GM12878 (cell line): ENCODE results near the gene WNT7A.

Experiments used
- CTCF ChIP-seq, 3 experiments: IDR thresholded peaks in 2 of 3; conservative IDR thresholded peaks in 1 of 3; 2 replicates each; pipeline ENCODE4 v1.5.1; 2011; ENCODE audit warnings: low read depth in 3 of 3, low read length in 3 of 3, mild to moderate bottlenecking in 3 of 3, control low read depth in 2 of 3, moderate library complexity in 2 of 3, inconsistent platforms in 1 of 3, mixed read lengths in 1 of 3; ENCODE audit not compliant: control insufficient read depth in 2 of 3, insufficient read depth in 1 of 3; ENCODE audit errors: extremely low read depth in 1 of 3
- EP300 ChIP-seq, 2 experiments: fragments of 150-350 bp in 1 of 2; IDR thresholded peaks; 2 replicates each; pipeline ENCODE4 v1.6.1; 2011 to 2012; ENCODE audit warnings: low read depth in 2 of 2, low read length in 2 of 2, borderline replicate concordance in 1 of 2, improper control_type of control experiment in 1 of 2, inconsistent platforms in 1 of 2; ENCODE audit not compliant: control insufficient read depth in 1 of 2
- FOXK2 ChIP-seq: fragments of 450-650 bp; IDR thresholded peaks from 2 replicates; pipeline ENCODE4 v1.6.1; 2017; ENCODE audit warnings: mild to moderate bottlenecking, moderate library complexity
- IKZF2 ChIP-seq, 2 experiments: fragments of 450-650 bp; IDR thresholded peaks; 2 replicates each; pipeline ENCODE4 v1.6.1; 2017; ENCODE audit warnings: mild to moderate bottlenecking in 2 of 2, moderate library complexity in 2 of 2
- KDM1A ChIP-seq: fragments of 200-600 bp; sonication (generic); IDR thresholded peaks from 2 replicates; pipeline ENCODE4 v1.6.1; 2016; ENCODE audit warnings: borderline replicate concordance
- MYC ChIP-seq: IDR thresholded peaks from 2 replicates; pipeline ENCODE4 v1.6.1; 2011; ENCODE audit warnings: mild to moderate bottlenecking, low read length, moderate library complexity, inconsistent platforms; ENCODE audit not compliant: insufficient read depth, insufficient replicate concordance, insufficient read length, severe bottlenecking
- POLR2A ChIP-seq: IDR thresholded peaks from 2 replicates; pipeline ENCODE4 v1.6.1; 2011; ENCODE audit warnings: low read depth, mild to moderate bottlenecking, low read length
- POLR2AphosphoS5 ChIP-seq: IDR thresholded peaks from 2 replicates; pipeline ENCODE4 v1.6.1; 2011; ENCODE audit warnings: mild to moderate bottlenecking, low read length, inconsistent platforms
- RFX5 ChIP-seq: IDR thresholded peaks from 2 replicates; pipeline ENCODE4 v1.6.1; 2011; ENCODE audit warnings: low read depth, low read length, improper control_type of control experiment
- TAF1 ChIP-seq: IDR thresholded peaks from 2 replicates; pipeline ENCODE4 v1.6.1; 2011; ENCODE audit warnings: mild to moderate bottlenecking, low read depth, low read length, borderline replicate concordance
- ZNF207 ChIP-seq: fragments of 450-650 bp; IDR thresholded peaks from 2 replicates; pipeline ENCODE4 v1.6.1; 2014; ENCODE audit warnings: antibody characterized with exemption, mild to moderate bottlenecking, borderline replicate concordance

- TF ChIP-seq KDM1A: no peak
- no peak for TF ChIP-seq TAF1
- TF ChIP-seq ZNF207: no peak
- TF ChIP-seq CTCF (IDR thresholded peaks at IDR 0.05 in 2 of 3, conservative IDR thresholded peaks at IDR 0.05 in 1 of 3; ENCODE audit: control insufficient read depth in 2 of 3, extremely low read depth in 1 of 3, insufficient read depth in 1 of 3, low read depth in 3 of 3, low read length in 3 of 3): no peak
- no peak for TF ChIP-seq MYC
- TF ChIP-seq POLR2AphosphoS5: no peak
- TF ChIP-seq POLR2A: no peak
- TF ChIP-seq RFX5: no peak
- TF ChIP-seq FOXK2: no peak
- TF ChIP-seq EP300 (IDR thresholded peaks at IDR 0.05; ENCODE audit: borderline replicate concordance in 1 of 2, control insufficient read depth in 1 of 2, low read depth in 2 of 2, low read length in 2 of 2): no peak
- TF ChIP-seq IKZF2 (IDR thresholded peaks at IDR 0.05): no peak
Observed at GRCh38 chr3:13837751-13838150, 42.1 kb downstream of the WNT7A start.
